Endodermal cell (in vitro differentiated cells): Measurements from ENCODE around the gene ZFAND3. TPM values are rescaled to one million over a fixed set of nuclear protein-coding genes. Genes with fewer than 3 reads are reported as not detected.

Experiments
- DNase-seq: peaks from one replicate; pipeline ENCODE4 v3.0.0-alpha.2; 2017
- H3K27ac ChIP-seq: 2 replicates; pipeline ENCODE4 v1.5.1; 2013; ENCODE audit warnings: mild to moderate bottlenecking, low read depth, low read length, moderate library complexity
- H3K27me3 ChIP-seq: 2 replicates; pipeline ENCODE4 v1.6.1; 2013; ENCODE audit warnings: mild to moderate bottlenecking, low read length, moderate library complexity; ENCODE audit not compliant: insufficient read depth, control insufficient read depth, poor library complexity, severe bottlenecking
- H3K36me3 ChIP-seq: 2 replicates; pipeline ENCODE4 v1.7.0; 2013; ENCODE audit warnings: mild to moderate bottlenecking, low read length, moderate library complexity; ENCODE audit not compliant: control insufficient read depth, insufficient read depth
- H3K4me1 ChIP-seq: one replicate; pipeline ENCODE4 v1.7.0; 2013; ENCODE audit warnings: low read length; ENCODE audit not compliant: control insufficient read depth, insufficient read depth
- H3K4me3 ChIP-seq: 2 replicates; pipeline ENCODE4 v1.5.1; 2013; ENCODE audit warnings: mild to moderate bottlenecking, low read length, moderate library complexity
- H3K9ac ChIP-seq: 2 replicates; pipeline ENCODE4 v1.6.1; 2013; ENCODE audit warnings: mild to moderate bottlenecking, low read length, moderate library complexity; ENCODE audit not compliant: poor library complexity, severe bottlenecking; ENCODE audit errors: extremely low read depth
- H3K9me3 ChIP-seq: 2 replicates; pipeline ENCODE4 v1.6.1; 2013; ENCODE audit warnings: mild to moderate bottlenecking, low read length, moderate library complexity; ENCODE audit not compliant: control insufficient read depth
- H3K27ac Mint-ChIP-seq: 2 replicates; pipeline ENCODE4 v1.8.0; 2020; ENCODE audit warnings: mixed read lengths
- H3K27me3 Mint-ChIP-seq: 2 replicates; pipeline ENCODE4 v1.8.0; 2021; ENCODE audit warnings: mild to moderate bottlenecking, mixed read lengths; ENCODE audit not compliant: insufficient read depth
- H3K36me3 Mint-ChIP-seq: 2 replicates; pipeline ENCODE4 v1.8.0; 2020; ENCODE audit warnings: low read depth, mixed read lengths
- H3K4me1 Mint-ChIP-seq: 2 replicates; pipeline ENCODE4 v1.8.0; 2020; ENCODE audit warnings: mixed read lengths
- H3K4me3 Mint-ChIP-seq: 2 replicates; pipeline ENCODE4 v1.8.0; 2020; ENCODE audit warnings: mild to moderate bottlenecking, moderate library complexity, mixed read lengths
- H3K9me3 Mint-ChIP-seq: 2 replicates; pipeline ENCODE4 v1.8.0; 2020; ENCODE audit warnings: mild to moderate bottlenecking, mixed read lengths
- WGBS, 2 experiments: methylation state at CpG; one replicate each; pipeline versions ENCODE4 v1.1.5 to v1.1.7; 2013; ENCODE audit warnings: missing lambda C conversion rate in 2 of 2, mixed read lengths in 1 of 2; ENCODE audit not compliant: insufficient coverage in 1 of 2, insufficient read length in 1 of 2; 5-methylcytosine and 5-hydroxymethylcytosine counted together
- total RNA-seq, 2 donors: library from RNA; stranded (reverse); fragmentation: NEBNext Ultra II Directional in 1 of 2; extraction: Animal tissue kit (Norgen Biotek cat#: 25700) in 1 of 2; gene quantifications; 2 replicates in 1 of 2; 3 replicates in 1 of 2; pipeline ENCODE4 v1.2.1, GENCODE V29; 2021
- TF ChIP-seq, protein P1 (sequence below): fragments of 200-600 bp; sonication (generic); conservative IDR thresholded peaks from 2 replicates; pipeline ENCODE4 v1.5.0; 2021; ENCODE audit warnings: antibody characterized with exemption, mild to moderate bottlenecking

ZFAND3 gene
- total RNA-seq, 2 donors from 2014 or later = 67.1 to 86.2 TPM

DNA sequence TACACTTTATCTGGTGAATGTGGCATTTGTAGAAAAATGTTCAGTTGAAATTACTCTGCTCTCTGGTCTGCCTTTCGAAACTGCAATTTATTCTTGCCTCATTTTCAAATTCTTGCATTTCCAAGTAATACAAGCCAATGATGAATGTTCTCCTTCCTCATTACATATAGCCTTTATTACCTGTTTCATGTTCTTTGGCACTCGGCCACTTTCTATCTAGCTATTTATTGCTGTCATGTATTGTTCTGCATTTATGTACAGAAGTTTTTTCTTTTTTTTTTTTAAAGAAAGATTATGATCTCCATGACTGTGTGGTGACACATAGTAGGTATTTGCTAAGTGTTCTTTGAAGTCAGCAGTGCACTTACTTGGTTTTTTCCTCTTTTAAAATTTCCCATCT is 261.4 kb downstream of the ZFAND3 start:
- TF ChIP-seq, protein P1, sequence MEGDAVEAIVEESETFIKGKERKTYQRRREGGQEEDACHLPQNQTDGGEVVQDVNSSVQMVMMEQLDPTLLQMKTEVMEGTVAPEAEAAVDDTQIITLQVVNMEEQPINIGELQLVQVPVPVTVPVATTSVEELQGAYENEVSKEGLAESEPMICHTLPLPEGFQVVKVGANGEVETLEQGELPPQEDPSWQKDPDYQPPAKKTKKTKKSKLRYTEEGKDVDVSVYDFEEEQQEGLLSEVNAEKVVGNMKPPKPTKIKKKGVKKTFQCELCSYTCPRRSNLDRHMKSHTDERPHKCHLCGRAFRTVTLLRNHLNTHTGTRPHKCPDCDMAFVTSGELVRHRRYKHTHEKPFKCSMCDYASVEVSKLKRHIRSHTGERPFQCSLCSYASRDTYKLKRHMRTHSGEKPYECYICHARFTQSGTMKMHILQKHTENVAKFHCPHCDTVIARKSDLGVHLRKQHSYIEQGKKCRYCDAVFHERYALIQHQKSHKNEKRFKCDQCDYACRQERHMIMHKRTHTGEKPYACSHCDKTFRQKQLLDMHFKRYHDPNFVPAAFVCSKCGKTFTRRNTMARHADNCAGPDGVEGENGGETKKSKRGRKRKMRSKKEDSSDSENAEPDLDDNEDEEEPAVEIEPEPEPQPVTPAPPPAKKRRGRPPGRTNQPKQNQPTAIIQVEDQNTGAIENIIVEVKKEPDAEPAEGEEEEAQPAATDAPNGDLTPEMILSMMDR = no peak
- Histone ChIP-seq H3K9ac (no peak overlapping the region), H3K36me3 (peaks cover 30% of the 10 kb centered on the region), H3K9me3 (no peaks in the 10 kb centered on the region), H3K27ac (no peak overlapping the region), H3K27me3 (no peaks in the 10 kb centered on the region), H3K4me1 (no peaks in the 10 kb centered on the region), H3K4me3 (no peak overlapping the region)
- Mint-ChIP-seq H3K27me3 (no peaks in the 10 kb centered on the region), H3K36me3 (peaks cover 6% of the 10 kb centered on the region), H3K27ac (no peak overlapping the region), H3K4me3 (no peak overlapping the region), H3K4me1 (peaks cover 7% of the 10 kb centered on the region), H3K9me3 (no peaks in the 10 kb centered on the region)
- WGBS, 2 experiments = 83 to 91% methylated on average over 1 to 2 of the region's 2 CpGs
- DNase-seq = no peak

DNA sequence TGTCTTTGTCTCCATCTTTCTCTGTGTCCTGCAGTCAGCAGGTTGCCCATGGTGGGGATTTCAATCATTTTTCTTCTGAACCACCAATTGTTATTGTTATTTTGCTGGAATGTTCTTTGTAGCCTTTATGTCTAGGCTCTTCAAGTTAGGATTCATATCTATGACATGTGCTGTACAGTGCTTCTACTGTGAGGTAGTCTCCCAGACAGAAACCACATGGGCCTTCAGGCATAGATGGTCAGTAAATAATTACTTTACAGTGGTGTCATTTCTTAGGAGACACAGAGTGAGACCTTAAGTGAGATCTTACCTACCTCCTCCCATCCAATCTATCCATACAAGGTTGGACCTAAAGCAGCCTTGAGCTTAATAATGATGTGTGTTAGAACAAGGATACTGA is 265.5 kb downstream of the ZFAND3 start:
- H3K4me1 Mint-ChIP-seq = no peaks in the 10 kb centered on the region

DNA sequence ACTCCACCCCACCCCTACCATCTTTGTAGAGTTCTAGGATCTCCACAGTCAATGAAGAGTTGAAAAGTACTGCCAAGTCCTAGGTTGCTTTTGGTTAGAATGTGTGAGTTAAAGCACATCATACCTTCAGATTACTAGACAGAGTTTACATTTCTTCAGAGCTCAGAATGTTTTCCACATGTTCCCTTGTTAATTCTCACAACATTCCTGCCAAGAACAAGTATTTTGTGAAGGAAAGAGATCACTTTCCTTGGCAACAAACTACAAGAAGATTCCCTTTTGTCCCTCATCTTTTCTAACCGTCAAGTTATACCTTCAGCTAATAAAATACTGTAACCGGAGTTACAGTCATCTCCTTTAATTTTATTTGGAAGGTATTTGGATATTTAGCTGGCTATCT is 266.8 kb downstream of the ZFAND3 start:
- no peaks in the 10 kb centered on the region for H3K9me3 Mint-ChIP-seq
- no peak overlapping the region for H3K4me3 Mint-ChIP-seq
- Histone ChIP-seq H3K9ac (no peak overlapping the region), H3K4me1 (no peaks in the 10 kb centered on the region), H3K9me3 (no peaks in the 10 kb centered on the region), H3K27ac (no peak overlapping the region), H3K36me3 (peaks cover 35% of the 10 kb centered on the region), H3K4me3 (no peak overlapping the region), H3K27me3 (no peaks in the 10 kb centered on the region)
- 100% methylated on average over 1 of the region's 2 CpGs; no CpG with 5 or more reads in 1 of the 2 experiments for WGBS, 2 experiments
- no peaks in the 10 kb centered on the region for H3K4me1 Mint-ChIP-seq
- DNase-seq = no peak
- H3K27me3 Mint-ChIP-seq = no peaks in the 10 kb centered on the region
- H3K36me3 Mint-ChIP-seq = peaks cover 15% of the 10 kb centered on the region
- TF ChIP-seq, protein P1 = no peak
- H3K27ac Mint-ChIP-seq = no peak overlapping the region

More for the DNA sequence above, 265.5 kb downstream of the ZFAND3 start:
- TF ChIP-seq, protein P1 = no peak
- Mint-ChIP-seq H3K27ac (no peak overlapping the region), H3K9me3 (no peaks in the 10 kb centered on the region), H3K36me3 (peaks cover 15% of the 10 kb centered on the region), H3K4me3 (no peak overlapping the region), H3K27me3 (no peaks in the 10 kb centered on the region)
- DNase-seq = no peak
- Histone ChIP-seq H3K9ac (no peak overlapping the region), H3K27ac (no peak overlapping the region), H3K9me3 (no peaks in the 10 kb centered on the region), H3K4me3 (no peak overlapping the region), H3K4me1 (no peaks in the 10 kb centered on the region), H3K27me3 (no peaks in the 10 kb centered on the region), H3K36me3 (peaks cover 35% of the 10 kb centered on the region)
